Mammary epithelial cell (primary cell): Measurements from ENCODE around the gene GBE1.

Source experiments
- EZH2 ChIP-seq: IDR thresholded peaks from 2 replicates; pipeline ENCODE4 v1.6.1; 2012; ENCODE audit warnings: low read length, inconsistent platforms, borderline replicate concordance
- TF ChIP-seq, protein P1 (sequence below), 2 donors: IDR thresholded peaks in 1 of 2; conservative IDR thresholded peaks in 1 of 2; 2 replicates each; pipeline ENCODE4 v1.5.1; 2011 to 2012; ENCODE audit warnings: inconsistent platforms in 2 of 2, low read length in 2 of 2, mild to moderate bottlenecking in 2 of 2, control low read depth in 1 of 2, low read depth in 1 of 2; ENCODE audit not compliant: insufficient read depth in 1 of 2; ENCODE audit errors: extremely low read depth in 1 of 2

DNA sequence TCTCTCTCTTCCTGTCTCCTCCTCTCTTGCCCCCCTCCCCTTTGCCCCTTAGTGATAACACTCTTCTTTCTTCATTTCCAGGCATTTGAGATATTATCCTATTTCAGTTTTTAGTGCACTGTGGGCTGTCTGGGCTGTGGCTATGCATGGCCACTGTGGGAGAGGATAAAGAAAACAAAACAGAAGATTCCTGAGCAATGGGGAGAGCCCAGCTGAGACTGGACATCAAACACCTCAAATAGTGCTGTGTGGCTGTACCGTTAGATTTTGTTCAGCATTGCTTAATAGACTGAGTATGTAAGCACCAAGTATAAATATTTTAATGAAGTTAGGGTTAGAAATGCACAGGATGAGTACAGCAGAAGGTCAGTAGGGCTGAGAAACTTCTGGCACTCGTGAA lies 7.9 kb upstream of the GBE1 start:
- TF ChIP-seq EZH2, result no peak
- TF ChIP-seq, protein P1, sequence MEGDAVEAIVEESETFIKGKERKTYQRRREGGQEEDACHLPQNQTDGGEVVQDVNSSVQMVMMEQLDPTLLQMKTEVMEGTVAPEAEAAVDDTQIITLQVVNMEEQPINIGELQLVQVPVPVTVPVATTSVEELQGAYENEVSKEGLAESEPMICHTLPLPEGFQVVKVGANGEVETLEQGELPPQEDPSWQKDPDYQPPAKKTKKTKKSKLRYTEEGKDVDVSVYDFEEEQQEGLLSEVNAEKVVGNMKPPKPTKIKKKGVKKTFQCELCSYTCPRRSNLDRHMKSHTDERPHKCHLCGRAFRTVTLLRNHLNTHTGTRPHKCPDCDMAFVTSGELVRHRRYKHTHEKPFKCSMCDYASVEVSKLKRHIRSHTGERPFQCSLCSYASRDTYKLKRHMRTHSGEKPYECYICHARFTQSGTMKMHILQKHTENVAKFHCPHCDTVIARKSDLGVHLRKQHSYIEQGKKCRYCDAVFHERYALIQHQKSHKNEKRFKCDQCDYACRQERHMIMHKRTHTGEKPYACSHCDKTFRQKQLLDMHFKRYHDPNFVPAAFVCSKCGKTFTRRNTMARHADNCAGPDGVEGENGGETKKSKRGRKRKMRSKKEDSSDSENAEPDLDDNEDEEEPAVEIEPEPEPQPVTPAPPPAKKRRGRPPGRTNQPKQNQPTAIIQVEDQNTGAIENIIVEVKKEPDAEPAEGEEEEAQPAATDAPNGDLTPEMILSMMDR (conservative IDR thresholded peaks at IDR 0.05 in 1 of 2, IDR thresholded peaks at IDR 0.05 in 1 of 2; ENCODE audit: extremely low read depth in 1 of 2, insufficient read depth in 1 of 2, low read depth in 1 of 2, low read length in 2 of 2), result no peak
